ENCODE data around the gene GSN.

GRCh38 chr9:121298016-121298538 is 30.1 kb downstream of the GSN start:
- TF ChIP-seq CTCF (IDR thresholded peaks at IDR 0.05) (no peak), POLR2A (IDR thresholded peaks at IDR 0.05) (no peak), EP300 (IDR thresholded peaks at IDR 0.05) (no peak), POLR2AphosphoS5 (IDR thresholded peaks at IDR 0.05) (no peak)

Measured in gastroesophageal sphincter (tissue), 3 donors.